ENCODE results near the gene NELL1.

NELL1 gene

DNA sequence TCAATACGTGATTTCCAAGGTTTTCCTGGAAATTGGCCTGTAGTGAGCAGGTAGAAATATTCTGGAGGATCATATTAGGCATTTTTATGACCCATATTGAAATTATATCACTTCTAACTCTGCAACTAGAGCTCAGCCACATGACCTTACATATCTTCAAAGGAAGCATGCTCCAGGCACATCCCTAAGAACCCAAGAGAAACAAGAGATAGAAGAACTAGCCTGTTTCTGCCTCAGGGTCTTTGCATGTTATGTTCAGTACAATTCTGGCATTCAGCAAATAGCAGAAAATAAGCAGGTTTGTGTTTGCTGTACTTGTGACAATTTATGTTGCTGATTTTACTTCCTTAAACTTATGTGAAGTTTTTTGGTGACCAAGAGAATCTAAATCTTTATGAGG lies 859.8 kb downstream of the NELL1 start:
- no peak for DNase-seq

GRCh38 chr11:21534288-21534687 lies 864.9 kb downstream of the NELL1 start:
- DNase-seq: no peak

DNA sequence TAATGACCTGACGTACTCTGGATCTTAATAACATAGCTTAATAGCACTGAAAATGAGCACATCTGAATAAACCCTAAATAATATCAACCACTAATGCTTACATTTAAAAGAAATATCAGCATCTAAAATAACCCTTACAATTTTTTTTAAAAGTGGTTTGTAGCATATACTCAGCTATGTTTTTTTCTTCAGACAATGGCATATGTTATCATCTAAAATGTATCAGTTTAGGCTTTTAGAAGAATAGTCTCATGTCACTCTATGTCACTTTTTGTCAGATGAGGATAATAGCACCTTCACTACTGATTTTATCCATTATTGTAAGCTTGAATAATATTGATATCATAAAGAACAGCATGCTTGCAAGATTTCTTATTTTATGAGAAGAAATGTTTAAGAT lies 868.6 kb downstream of the NELL1 start:
- no peak for DNase-seq

DNA sequence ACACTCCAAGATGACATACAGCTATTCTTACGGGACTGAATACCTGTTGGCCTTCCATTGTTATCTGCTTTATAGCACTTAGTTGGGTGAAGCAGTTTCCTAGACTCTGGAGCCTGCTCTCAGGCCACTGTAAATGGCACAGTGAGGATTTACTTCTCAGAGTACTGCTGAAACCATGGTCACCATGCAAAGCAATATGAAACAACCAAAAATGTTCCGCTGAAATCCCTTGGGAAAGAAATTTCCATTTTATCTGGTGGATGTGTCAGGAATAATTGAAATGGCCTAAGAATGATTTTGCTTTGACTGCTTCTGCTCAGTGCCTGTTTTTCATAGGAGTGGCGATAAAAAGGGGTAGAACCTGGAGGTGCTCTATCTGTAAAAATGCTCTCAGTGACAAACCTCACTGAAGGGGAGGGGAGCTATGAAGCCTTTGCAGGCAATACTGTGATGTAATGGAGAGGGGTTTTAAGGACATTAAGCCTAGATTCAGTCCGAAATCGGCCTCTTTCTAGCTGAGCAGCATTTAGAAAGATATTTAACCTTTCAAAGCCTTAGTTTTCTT lies 871.9 kb downstream of the NELL1 start:
- no peak for DNase-seq

GRCh38 chr11:21543901-21544300 lies 874.5 kb downstream of the NELL1 start:
- no peak for DNase-seq

GRCh38 chr11:21545699-21546098 lies 876.3 kb downstream of the NELL1 start:
- DNase-seq: no peak

GRCh38 chr11:21546703-21547102 lies 877.3 kb downstream of the NELL1 start:
- no peak for DNase-seq

DNA sequence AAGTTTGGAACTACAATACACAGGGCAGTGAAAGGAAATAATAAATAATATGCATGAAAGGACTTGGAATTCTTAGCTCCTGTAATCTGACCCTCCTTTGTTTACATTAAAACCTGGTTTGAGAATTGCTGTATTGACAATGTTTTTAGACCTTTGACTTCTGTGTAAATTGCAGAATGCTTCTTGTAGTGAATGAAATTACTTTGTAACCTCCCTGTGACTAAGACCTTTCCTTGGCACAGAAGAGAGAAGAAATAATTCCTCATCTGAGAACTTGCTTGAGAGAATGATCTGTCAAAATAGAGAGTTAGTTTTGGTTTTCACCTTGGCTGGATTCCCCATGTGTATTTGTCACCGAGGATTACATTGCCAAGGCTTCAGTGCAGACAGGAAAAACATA lies 883.5 kb downstream of the NELL1 start:
- DNase-seq: no peak

DNA sequence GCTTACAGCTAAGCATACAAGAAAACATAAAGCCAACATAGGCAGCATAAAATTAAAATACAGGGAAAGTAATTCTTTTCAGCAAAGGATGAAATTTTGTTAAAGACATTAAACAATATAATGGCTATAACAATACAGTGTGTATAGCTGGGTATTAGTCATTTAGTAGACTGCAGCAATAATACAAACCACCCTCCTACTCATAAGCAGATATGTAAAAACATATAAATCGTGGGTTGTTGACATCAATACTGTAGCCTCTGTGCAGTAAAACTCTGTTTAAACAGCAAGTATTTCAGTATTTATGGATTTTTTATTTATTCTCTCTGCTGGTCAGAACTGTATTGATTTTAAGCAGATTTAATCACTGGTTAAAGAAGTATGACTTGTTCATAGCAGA lies 884.4 kb downstream of the NELL1 start:
- DNase-seq: no peak

DNA sequence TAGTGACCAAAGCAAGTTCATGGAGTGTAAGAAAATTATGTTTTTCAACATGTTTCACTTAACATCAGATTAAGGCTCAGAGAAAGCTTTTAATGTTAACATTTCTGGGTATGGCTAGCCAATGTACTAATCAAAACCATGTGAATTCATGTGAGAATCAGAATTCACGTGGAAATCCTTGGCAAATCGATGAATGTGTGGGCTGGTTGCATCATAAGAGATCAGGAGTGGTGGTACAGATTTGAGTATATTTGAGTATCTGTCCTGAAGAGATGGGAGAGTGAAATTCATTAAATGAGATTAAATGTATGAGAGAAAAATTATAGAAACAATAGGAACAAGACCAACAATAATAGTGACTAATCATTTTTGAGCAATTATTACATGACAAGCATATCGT lies 884.9 kb downstream of the NELL1 start:
- DNase-seq: no peak

DNA sequence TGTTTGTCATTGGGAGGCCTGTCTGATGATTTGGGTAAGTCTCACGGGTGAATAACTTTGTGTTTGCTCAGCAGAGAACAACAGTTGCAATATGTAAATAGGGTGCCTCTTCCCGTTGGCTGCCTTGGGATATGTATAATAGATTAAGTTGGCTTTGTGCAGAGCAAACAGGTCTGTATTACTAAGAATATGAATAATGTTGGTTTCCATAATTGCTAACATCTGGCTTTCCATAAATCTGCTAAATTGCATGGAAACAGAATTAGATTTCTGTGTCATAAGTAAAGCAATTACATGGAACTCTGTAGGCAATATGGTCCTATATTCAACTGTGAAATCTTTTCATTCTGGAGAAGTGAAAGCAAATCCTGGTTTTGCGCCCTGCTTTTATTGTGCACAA lies 887.5 kb downstream of the NELL1 start:
- DNase-seq: no peak

- no peak for DNase-seq
Measured at GRCh38 chr11:21560466-21560975, 891.1 kb downstream of the NELL1 start.

GRCh38 chr11:21561581-21561980 lies 892.2 kb downstream of the NELL1 start:
- DNase-seq: no peak

GRCh38 chr11:21564095-21564494 lies 894.7 kb downstream of the NELL1 start:
- no peak for DNase-seq

GRCh38 chr11:21564833-21565682 lies 895.7 kb downstream of the NELL1 start:
- DNase-seq: no peak

DNA sequence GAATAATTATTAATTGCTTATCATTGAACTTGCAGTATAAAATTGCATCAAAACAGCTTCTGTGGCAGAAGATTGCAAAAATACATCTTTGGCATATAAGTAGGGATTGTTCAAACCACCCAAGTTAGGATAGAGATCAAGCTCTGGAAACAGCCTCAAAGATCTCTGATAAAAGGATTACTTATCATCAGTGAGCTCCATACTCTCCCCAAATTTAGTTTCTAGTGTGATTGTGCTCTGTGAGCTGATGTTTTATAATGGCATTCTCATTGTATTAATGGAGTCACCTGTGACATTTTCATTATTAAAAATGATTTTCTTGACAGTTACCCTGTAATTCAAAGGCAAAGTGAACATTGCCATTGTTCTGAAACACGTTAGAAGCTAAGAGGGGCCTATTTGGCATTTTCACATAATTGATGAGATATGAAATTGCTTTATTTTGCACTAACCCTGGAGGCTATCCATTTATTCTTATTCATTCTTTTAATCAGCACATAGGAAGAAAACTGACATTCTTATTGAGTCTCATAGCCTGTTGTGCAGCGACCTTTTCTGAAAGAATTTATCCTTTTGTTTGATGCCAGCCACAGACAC lies 897.2 kb downstream of the NELL1 start:
- DNase-seq: no peak

DNA sequence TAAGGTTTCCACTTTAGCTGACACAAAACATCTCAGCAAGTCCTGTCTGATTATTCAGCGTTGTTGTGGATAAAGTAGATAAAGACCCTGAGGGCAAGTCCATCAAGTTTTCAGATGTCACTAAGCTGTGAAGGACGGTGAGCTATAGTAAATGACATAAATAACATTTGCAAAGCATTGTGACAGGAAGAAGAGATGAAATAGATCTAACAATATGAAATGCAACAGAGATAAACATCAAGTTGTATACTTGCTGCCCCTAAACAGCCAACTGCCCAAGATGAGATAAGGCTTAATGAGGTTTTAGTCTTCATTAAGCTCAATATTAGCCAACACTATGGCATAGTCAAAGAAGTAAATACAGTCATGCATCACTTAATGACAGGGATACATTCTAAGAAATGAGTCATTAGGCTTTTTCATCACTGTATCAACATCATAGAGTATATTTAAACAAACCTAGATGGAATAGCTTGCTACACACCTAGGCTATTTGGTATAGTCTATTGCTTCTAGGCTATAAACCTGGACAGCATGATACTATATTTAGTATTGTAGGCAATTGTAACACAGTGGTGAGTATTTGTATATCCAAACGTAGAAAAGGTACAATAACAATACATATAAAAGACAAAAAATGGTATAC lies 898.4 kb downstream of the NELL1 start:
- DNase-seq: no peak

- no peak for DNase-seq
Measured at GRCh38 chr11:21572210-21572609, 902.8 kb downstream of the NELL1 start.

GRCh38 chr11:21582791-21583190 lies 913.4 kb downstream of the NELL1 start:
- DNase-seq: no peak

DNA sequence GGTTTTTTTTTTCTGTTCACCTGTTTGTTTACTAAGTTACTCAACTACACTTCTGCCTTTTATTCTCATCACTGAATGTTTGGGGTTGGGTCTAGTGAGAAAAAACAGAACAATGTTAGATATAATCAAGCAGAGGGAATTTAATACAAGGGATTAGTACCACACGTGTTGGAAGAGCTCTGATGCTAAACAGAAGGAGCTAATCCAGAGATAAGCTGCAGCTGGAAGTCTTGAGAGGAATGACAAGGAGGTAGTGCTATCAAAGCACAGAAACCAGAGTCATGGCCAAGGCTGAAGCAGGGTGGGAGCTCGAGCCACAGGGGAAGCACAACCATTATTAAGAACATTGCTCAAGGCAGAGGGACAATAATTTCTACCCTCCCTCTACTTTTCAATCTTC lies 919.4 kb downstream of the NELL1 start:
- DNase-seq: no peak

DNA sequence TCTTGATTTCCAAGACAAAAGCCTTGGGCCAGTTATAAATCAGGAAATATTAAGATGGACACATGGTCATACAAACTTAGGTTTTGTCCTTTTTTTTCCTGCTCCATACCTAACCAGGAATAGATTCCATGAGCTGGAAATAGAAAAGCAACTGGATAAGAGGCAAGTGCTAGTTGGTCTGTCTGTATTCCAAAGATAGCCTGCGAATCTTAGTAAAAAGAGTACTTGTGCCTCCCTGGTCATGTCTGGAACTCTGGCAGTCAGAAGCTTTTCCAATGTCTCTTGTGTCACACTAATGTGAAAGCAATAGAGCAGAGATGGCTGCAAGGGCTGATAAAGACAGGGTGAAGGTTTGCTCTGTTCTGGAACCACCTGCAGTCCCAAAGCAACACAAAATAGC lies 933.3 kb downstream of the NELL1 start:
- DNase-seq: no peak

- DNase-seq: no peak
Measured at GRCh38 chr11:21603886-21604285, 934.5 kb downstream of the NELL1 start.

DNA sequence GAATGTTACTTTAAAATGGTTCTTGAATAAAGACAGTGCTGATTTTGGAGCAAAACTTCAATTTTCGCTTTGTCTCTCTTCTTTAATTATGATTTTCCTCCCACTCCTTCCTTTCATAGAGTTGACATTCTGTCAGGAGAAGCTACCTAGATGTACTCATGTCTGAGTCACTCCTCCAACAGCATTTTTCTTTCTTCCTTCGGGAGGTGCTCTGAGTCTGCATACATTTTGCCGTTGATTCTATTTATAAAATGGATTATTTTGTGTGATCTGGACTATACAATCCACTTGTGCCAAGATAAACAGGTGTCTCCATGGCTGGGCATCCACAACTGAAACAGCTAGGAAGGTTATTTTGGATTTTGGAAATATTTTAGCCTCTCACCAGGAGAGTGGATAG lies 935.2 kb downstream of the NELL1 start:
- DNase-seq: no peak

GRCh38 chr11:21612326-21612725 lies 942.9 kb downstream of the NELL1 start:
- DNase-seq: no peak
